Neural progenitor cell (in vitro differentiated cells): ENCODE results near the gene NDRG4. TPM values are rescaled to one million over a fixed set of nuclear protein-coding genes. Genes with fewer than 3 reads are reported as not detected.

Experiments
- DNase-seq: peaks from one replicate; pipeline ENCODE4 v3.0.0-alpha.2; 2016; ENCODE audit warnings: low spot score
- H2AFZ ChIP-seq: fragments of 200-600 bp; sonication (generic); replicated peaks from 2 replicates; pipeline ENCODE4 v1.6.1; 2016; ENCODE audit warnings: antibody characterized with exemption
- H3F3A ChIP-seq: fragments of 200-600 bp; sonication (generic); 2 replicates; pipeline ENCODE4 v1.6.1; 2016; ENCODE audit warnings: antibody characterized with exemption, low read depth
- H3K27ac ChIP-seq: fragments of 200-600 bp; sonication (generic); 2 replicates; pipeline ENCODE4 v1.5.1; 2016; ENCODE audit warnings: mild to moderate bottlenecking
- H3K27me3 ChIP-seq: fragments of 200-600 bp; sonication (generic); 2 replicates; pipeline ENCODE4 v1.6.1; 2016; ENCODE audit warnings: mild to moderate bottlenecking, moderate library complexity
- H3K36me3 ChIP-seq: fragments of 200-600 bp; sonication (generic); 2 replicates; pipeline ENCODE4 v1.5.1; 2016
- H3K4me1 ChIP-seq: fragments of 200-600 bp; sonication (generic); 2 replicates; pipeline ENCODE4 v1.6.1; 2016; ENCODE audit warnings: mixed run types
- H3K4me2 ChIP-seq: fragments of 200-600 bp; sonication (generic); 2 replicates; pipeline ENCODE4 v1.6.1; 2016
- H3K4me3 ChIP-seq: fragments of 200-600 bp; sonication (generic); 2 replicates; pipeline ENCODE4 v1.5.1; 2016
- H3K79me2 ChIP-seq: fragments of 200-600 bp; sonication (generic); 2 replicates; pipeline ENCODE4 v1.6.1; 2016; ENCODE audit warnings: low read depth
- H3K9ac ChIP-seq: fragments of 200-600 bp; sonication (generic); 2 replicates; pipeline ENCODE4 v1.6.1; 2016
- H3K9me3 ChIP-seq: fragments of 200-600 bp; sonication (generic); 2 replicates; pipeline ENCODE4 v1.5.1; 2016; ENCODE audit warnings: low read depth
- H4K20me1 ChIP-seq: fragments of 200-600 bp; sonication (generic); 2 replicates; pipeline ENCODE4 v1.6.1; 2016; ENCODE audit warnings: low read depth
- H3K27ac Mint-ChIP-seq: 3 replicates; pipeline ENCODE4 v1.8.0; 2021; ENCODE audit warnings: mixed read lengths
- H3K27me3 Mint-ChIP-seq: 2 replicates; pipeline ENCODE4 v1.8.0; 2022; ENCODE audit warnings: low read depth, mild to moderate bottlenecking, inconsistent platforms, moderate library complexity, mixed read lengths; ENCODE audit not compliant: insufficient read depth
- H3K36me3 Mint-ChIP-seq: 3 replicates; pipeline ENCODE4 v1.8.0; 2021; ENCODE audit warnings: mixed read lengths
- H3K4me1 Mint-ChIP-seq: 3 replicates; pipeline ENCODE4 v1.8.0; 2021; ENCODE audit warnings: mixed read lengths
- H3K4me3 Mint-ChIP-seq: 3 replicates; pipeline ENCODE4 v1.8.0; 2021; ENCODE audit warnings: mild to moderate bottlenecking, moderate library complexity, mixed read lengths
- H3K9me3 Mint-ChIP-seq: 3 replicates; pipeline ENCODE4 v1.8.0; 2020; ENCODE audit warnings: mixed read lengths
- CTCF ChIP-seq: fragments of 200-600 bp; sonication (generic); IDR thresholded peaks from 2 replicates; pipeline ENCODE4 v1.5.1; 2017; ENCODE audit warnings: antibody characterized with exemption, mild to moderate bottlenecking
- EZH2 ChIP-seq: fragments of 200-600 bp; sonication (generic); IDR thresholded peaks from 2 replicates; pipeline ENCODE4 v1.6.1; 2017; ENCODE audit warnings: antibody characterized with exemption, mild to moderate bottlenecking, moderate library complexity
- EZH2phosphoT487 ChIP-seq: fragments of 200-600 bp; sonication (generic); IDR thresholded peaks from 2 replicates; pipeline ENCODE4 v1.6.1; 2017; ENCODE audit warnings: antibody characterized with exemption
- total RNA-seq: library from RNA; depleted of rRNA; stranded (reverse); fragments of >200 nt; gene quantifications from 2 replicates; pipeline ENCODE4 v1.2.3, GENCODE V29; 2015; ENCODE audit warnings: low replicate concordance

Gene NDRG4
- total RNA-seq, 1 donor from 2014 or later, result 14.6 TPM

GRCh38 chr16:58458606-58459343 is 41.2 kb upstream of the NDRG4 start:
- peaks cover 27% of the 10 kb centered on the region for H3K27me3 Mint-ChIP-seq

GRCh38 chr16:58459344-58460218 is 40.4 kb upstream of the NDRG4 start:
- Histone ChIP-seq H3K9me3 (no peaks in the 10 kb centered on the region), H3K27ac (no peak overlapping the region), H3K79me2 (no peaks in the 10 kb centered on the region), H3K4me1 (peaks cover 3% of the 10 kb centered on the region), H3K4me3 (no peak overlapping the region), H2AFZ (no peak overlapping the region), H3F3A (peaks cover 29% of the 10 kb centered on the region), H3K36me3 (no peaks in the 10 kb centered on the region), H4K20me1 (no peaks in the 10 kb centered on the region), H3K27me3 (peaks cover 52% of the 10 kb centered on the region), H3K9ac (no peak overlapping the region), H3K4me2 (no peak overlapping the region)
- Mint-ChIP-seq H3K27me3 (peaks cover 27% of the 10 kb centered on the region), H3K27ac (no peak overlapping the region), H3K36me3 (no peaks in the 10 kb centered on the region), H3K9me3 (no peaks in the 10 kb centered on the region), H3K4me1 (peaks cover 14% of the 10 kb centered on the region), H3K4me3 (no peak overlapping the region)
- TF ChIP-seq EZH2phosphoT487 (no peak), EZH2 (no peak), CTCF (no peak)
- no peak for DNase-seq

More at GRCh38 chr16:58458606-58459343, 41.2 kb upstream of the NDRG4 start:
- no peak overlapping the region for H3K9ac ChIP-seq
- H3K27ac Mint-ChIP-seq, result no peak overlapping the region
- peaks cover 3% of the 10 kb centered on the region for H3K4me1 ChIP-seq
- H3K4me1 Mint-ChIP-seq, result peaks cover 14% of the 10 kb centered on the region
- no peaks in the 10 kb centered on the region for H3K9me3 ChIP-seq
- no peak for DNase-seq
- no peak overlapping the region for H3K4me2 ChIP-seq
- H3K27ac ChIP-seq, result no peak overlapping the region
- peaks cover 26% of the 10 kb centered on the region for H3F3A ChIP-seq
- no peaks in the 10 kb centered on the region for H3K36me3 Mint-ChIP-seq
- no peaks in the 10 kb centered on the region for H4K20me1 ChIP-seq
- no peaks in the 10 kb centered on the region for H3K79me2 ChIP-seq
- no peak overlapping the region for H2AFZ ChIP-seq
- no peaks in the 10 kb centered on the region for H3K36me3 ChIP-seq
- peaks cover 44% of the 10 kb centered on the region for H3K27me3 ChIP-seq
- TF ChIP-seq EZH2 (no peak), EZH2phosphoT487 (no peak), CTCF (no peak)
- H3K4me3 Mint-ChIP-seq, result no peak overlapping the region
- no peak overlapping the region for H3K4me3 ChIP-seq
- H3K9me3 Mint-ChIP-seq, result no peaks in the 10 kb centered on the region

- Mint-ChIP-seq H3K4me3 (no peak overlapping the region), H3K27ac (no peak overlapping the region), H3K27me3 (peaks cover 33% of the 10 kb centered on the region), H3K36me3 (peaks cover 2% of the 10 kb centered on the region), H3K4me1 (peaks cover 20% of the 10 kb centered on the region), H3K9me3 (no peaks in the 10 kb centered on the region)
- H3K27ac ChIP-seq, result no peak overlapping the region
- H4K20me1 ChIP-seq, result no peaks in the 10 kb centered on the region
- no peak overlapping the region for H3K9ac ChIP-seq
- no peaks in the 10 kb centered on the region for H3K79me2 ChIP-seq
- H3F3A ChIP-seq, result peaks cover 35% of the 10 kb centered on the region
- no peaks in the 10 kb centered on the region for H3K36me3 ChIP-seq
- H3K4me3 ChIP-seq, result no peak overlapping the region
- H2AFZ ChIP-seq, result no peak overlapping the region
- TF ChIP-seq EZH2 (no peak), EZH2phosphoT487 (no peak), CTCF (no peak)
- H3K27me3 ChIP-seq, result peaks cover 59% of the 10 kb centered on the region
- H3K4me2 ChIP-seq, result no peak overlapping the region
- H3K4me1 ChIP-seq, result peaks cover 3% of the 10 kb centered on the region
- no peaks in the 10 kb centered on the region for H3K9me3 ChIP-seq
- DNase-seq, result no peak
Observed at GRCh38 chr16:58460219-58460610, 39.7 kb upstream of the NDRG4 start.
